HG03097 (cell line): ENCODE results near the gene CXCL16.
"Not testable (repeated sequence)": the region's sequence is repeated elsewhere in the genome, so short reads cannot be mapped to it uniquely, and the experiment has no call there.

Experiments used
- ATAC-seq: cut with Tn5 transposase; IDR thresholded peaks from one replicate; pipeline ENCODE4 v1.9.1; 2021; ENCODE audit not compliant: unreplicated experiment, low FRiP score

Gene CXCL16

GRCh38 chr17:4703330-4703691 lies 36.4 kb downstream of the CXCL16 start:
- ATAC-seq: no peak

DNA sequence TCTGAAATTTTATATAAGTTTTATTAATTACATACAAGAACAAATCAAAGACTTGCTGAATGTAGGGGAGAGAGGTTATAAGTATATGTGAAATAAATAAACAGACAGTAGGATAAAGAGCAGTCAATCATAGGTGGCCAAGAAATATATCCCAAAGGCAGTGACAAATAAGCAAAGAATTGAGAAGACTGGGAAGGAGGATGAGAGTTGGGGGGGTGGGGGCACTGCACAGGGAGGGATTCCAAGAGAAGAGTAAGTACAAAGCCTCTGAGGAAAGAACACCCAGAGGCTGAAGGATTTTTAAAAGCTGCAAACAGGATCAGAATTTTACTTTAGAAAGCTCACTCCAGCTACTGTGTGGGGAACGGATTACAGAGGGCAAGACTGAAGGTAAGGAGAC lies 38.6 kb downstream of the CXCL16 start:
- no peak for ATAC-seq

- not testable (repeated sequence) for ATAC-seq
These were observed 40.2 kb downstream of the CXCL16 start for GRCh38 chr17:4699401-4700056.

- no peak for ATAC-seq
These were observed 43.3 kb downstream of the CXCL16 start for GRCh38 chr17:4696437-4696805.

DNA sequence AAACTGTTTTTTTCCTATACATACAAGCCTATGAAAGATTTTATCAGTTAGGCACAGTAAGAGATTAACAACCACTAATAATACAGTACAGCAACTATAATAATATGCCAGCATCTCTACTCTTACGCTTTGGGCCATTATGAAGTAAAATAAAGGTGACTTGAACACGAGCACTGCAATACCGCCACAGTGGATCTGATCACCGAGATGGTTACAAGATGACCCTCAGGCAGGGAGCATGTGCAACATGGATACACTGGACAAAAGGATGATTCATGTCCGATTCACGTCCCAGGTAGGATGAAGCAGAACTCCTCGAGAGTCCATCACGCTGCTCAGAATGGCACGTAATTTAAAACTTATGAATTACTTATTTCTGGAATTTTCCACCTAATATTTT lies 46.3 kb downstream of the CXCL16 start:
- ATAC-seq: no peak

GRCh38 chr17:4691686-4692085 lies 48.0 kb downstream of the CXCL16 start:
- ATAC-seq: no peak

DNA sequence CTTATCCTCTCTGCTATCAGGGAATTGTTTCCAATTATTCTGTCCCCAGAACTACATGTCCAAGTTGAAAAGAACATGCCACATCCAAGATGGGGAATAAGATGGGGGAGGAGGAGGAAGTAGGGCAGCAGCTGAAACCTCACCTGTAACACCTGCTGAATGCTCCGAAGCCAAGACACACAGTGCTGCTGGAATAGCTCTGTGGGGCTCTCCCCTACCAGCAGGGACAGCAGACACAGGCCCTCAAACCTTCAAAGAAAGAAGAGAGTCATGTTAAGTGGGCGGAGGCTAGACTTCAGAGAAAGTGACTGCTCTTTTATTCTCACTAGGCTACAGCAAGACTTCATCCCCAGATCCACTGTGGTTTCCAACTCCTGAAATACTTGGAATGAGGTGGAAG lies 49.0 kb downstream of the CXCL16 start:
- ATAC-seq: no peak

DNA sequence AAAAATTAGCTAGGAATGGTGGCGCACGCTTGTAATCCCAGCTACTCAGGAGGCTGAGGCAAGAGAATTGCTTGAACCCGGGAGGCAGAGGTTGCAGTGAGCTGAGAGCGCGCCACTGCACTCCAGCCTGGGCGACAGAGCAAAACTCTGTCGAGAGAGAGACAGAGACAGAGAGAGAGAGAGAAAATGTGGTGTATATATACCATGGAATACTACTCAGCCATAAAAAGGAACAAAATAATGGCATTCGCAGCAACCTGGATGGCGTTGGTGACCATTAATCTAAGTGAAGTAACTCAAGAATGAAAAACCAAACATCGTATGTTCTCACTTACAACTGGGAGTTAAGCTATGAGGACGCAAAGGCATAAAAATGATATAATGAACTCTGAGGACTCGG lies 49.9 kb downstream of the CXCL16 start:
- ATAC-seq: not testable (repeated sequence)

DNA sequence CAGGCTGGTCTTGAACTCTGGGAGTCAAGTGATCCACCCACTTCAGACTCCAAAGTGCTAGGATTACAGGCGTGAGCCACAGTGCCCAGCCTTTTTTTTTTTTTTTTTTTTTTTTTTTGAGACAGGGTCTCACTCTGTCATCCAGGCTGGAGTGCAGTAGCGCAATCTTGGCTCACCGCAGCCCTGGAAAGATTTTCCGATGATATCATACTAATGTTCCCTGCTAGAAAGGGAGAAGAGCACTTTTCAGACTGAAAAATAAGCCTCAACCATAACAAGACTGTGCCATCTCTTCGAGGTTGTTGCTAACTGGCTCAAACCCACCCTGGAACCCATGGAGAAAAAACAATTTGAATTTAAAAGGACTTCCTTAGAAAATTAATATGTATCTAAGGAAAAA lies 56.0 kb downstream of the CXCL16 start:
- not testable (repeated sequence) for ATAC-seq
